Vagina (tissue), 2 donors: ENCODE results near the gene PAX6. TPM values are rescaled to one million over a fixed set of nuclear protein-coding genes. Genes with fewer than 3 reads are reported as not detected.

Source experiments
- DNase-seq, 2 donors: peaks; one replicate each; pipeline ENCODE4 v3.0.0-alpha.2; 2017; ENCODE audit errors: extremely low spot score in 2 of 2
- H3K27ac ChIP-seq: fragments of 200-600 bp; sonication (generic); one replicate; pipeline ENCODE4 v1.5.1; 2019
- H3K27me3 ChIP-seq: fragments of 200-600 bp; sonication (generic); one replicate; pipeline ENCODE4 v1.5.1; 2019
- H3K36me3 ChIP-seq, 2 donors: fragments of 200-600 bp; sonication (generic); one replicate each; pipeline ENCODE4 v1.5.1; 2017 to 2019
- H3K4me1 ChIP-seq: fragments of 200-600 bp; sonication (generic); one replicate; pipeline ENCODE4 v1.5.1; 2019
- H3K4me3 ChIP-seq, 2 donors: fragments of 200-600 bp; sonication (generic); 1 replicate in 1 of 2; 2 replicates in 1 of 2; pipeline ENCODE4 v1.5.1; 2016 to 2019
- H3K9me3 ChIP-seq: fragments of 200-600 bp; sonication (generic); one replicate; pipeline ENCODE4 v1.5.1; 2019
- CTCF ChIP-seq, 3 experiments: fragments of 450-650 bp in 2 of 3; fragments of 200-600 bp in 1 of 3; sonication (generic) in 1 of 3; IDR thresholded peaks; one replicate each; pipeline ENCODE4 v1.5.1; 2017 to 2019; ENCODE audit warnings: antibody characterized with exemption in 3 of 3, mild to moderate bottlenecking in 2 of 3, moderate library complexity in 2 of 3
- POLR2A ChIP-seq, 2 donors: fragments of 450-650 bp; IDR thresholded peaks; one replicate each; pipeline ENCODE4 v1.6.1; 2017; ENCODE audit warnings: antibody characterized with exemption in 2 of 2, mild to moderate bottlenecking in 2 of 2, moderate library complexity in 2 of 2
- POLR2AphosphoS5 ChIP-seq, 2 donors: sonication (generic); formaldehyde crosslinking; IDR thresholded peaks; one replicate each; pipeline ENCODE4 v1.9.0; 2017; ENCODE audit warnings: antibody characterized with exemption in 2 of 2, mild to moderate bottlenecking in 2 of 2, low read depth in 1 of 2; ENCODE audit not compliant: insufficient read depth in 1 of 2
- intact Hi-C: fragments of 100-400 bp; cut with DNase I; formaldehyde crosslinking; loops from one replicate; pipeline ENCODE4 v1.15.1; 2023
- total RNA-seq: library from RNA; depleted of rRNA; stranded (reverse); fragments of >200 nt; gene quantifications from one replicate; pipeline ENCODE4 v1.2.3, GENCODE V29; 2016

The PAX6 gene
- total RNA-seq, 1 donor from 2014 or later = not detected

- Histone ChIP-seq H3K4me3 (peak overlapping the region in 1 of 2 donors; percentile 16), H3K27me3 (peaks cover 39% of the 10 kb centered on the region), H3K9me3 (no peaks in the 10 kb centered on the region), H3K4me1 (peaks cover 87% of the 10 kb centered on the region), H3K27ac (no peak overlapping the region), H3K36me3 (no peaks in the 10 kb centered on the region)
- no peak for TF ChIP-seq CTCF (IDR thresholded peaks at IDR 0.05)
- no peak for DNase-seq
- intact Hi-C loops = no loop called here
Observed at GRCh38 chr11:31814176-31814868, 3.2 kb upstream of the PAX6 start.

DNA sequence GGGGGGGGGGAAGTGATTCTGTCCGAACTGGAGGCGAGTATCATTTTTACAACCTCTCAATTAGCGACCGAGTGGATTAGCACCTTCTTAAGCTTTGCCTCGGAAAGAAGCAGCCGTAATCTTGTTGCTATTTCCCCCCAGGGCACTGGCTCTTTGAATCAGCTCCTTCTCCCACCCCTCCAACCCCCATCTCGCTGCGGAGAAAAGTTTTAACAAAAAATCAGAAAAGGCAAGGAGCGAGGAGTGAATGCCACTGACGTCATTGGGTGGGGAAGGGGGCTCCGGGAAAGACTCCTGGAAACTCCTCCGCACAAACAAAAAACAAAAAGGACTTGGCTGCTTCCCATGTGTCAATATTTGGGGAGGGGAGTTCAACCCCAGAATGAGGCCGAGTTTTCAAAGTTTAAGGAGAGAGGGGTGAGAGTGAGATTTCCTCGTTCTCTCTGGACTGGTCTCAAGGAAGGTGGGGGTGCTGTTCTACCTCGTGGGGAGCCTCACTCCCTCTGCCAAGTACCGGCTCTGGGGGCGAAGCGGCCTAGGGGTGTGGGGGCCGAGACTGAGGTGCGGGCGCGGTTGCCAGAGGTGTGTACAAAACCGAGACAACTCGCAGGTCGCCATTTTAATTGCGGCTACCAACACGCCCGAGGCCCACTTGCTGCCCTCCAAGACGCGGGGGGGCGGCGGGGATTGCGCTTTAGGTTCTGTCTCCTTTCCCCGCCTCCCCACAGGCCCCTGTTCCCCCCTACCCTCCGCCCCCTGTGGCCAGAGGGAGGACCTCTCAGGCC lies 2.5 kb upstream of the PAX6 start:
- H3K27ac ChIP-seq = no peak overlapping the region
- DNase-seq = peak; percentile 61 to 78
- intact Hi-C loops = no loop called here
- peaks cover 36% of the 10 kb centered on the region for H3K27me3 ChIP-seq
- H3K36me3 ChIP-seq = no peaks in the 10 kb centered on the region
- peak overlapping the region; percentile 34 to 46 for H3K4me3 ChIP-seq
- H3K9me3 ChIP-seq = no peaks in the 10 kb centered on the region
- peaks cover 87% of the 10 kb centered on the region for H3K4me1 ChIP-seq
- TF ChIP-seq POLR2A (IDR thresholded peaks at IDR 0.05) = no peak
- no peak for TF ChIP-seq CTCF (IDR thresholded peaks at IDR 0.05)
- no peak for TF ChIP-seq POLR2AphosphoS5 (IDR thresholded peaks at IDR 0.05; ENCODE audit: insufficient read depth in 1 of 2, low read depth in 1 of 2)

- intact Hi-C loops = no loop called here
- Histone ChIP-seq H3K9me3 (no peaks in the 10 kb centered on the region), H3K4me3 (peak overlapping the region; percentile 34 to 46), H3K36me3 (no peaks in the 10 kb centered on the region), H3K4me1 (peaks cover 79% of the 10 kb centered on the region), H3K27me3 (peaks cover 32% of the 10 kb centered on the region), H3K27ac (no peak overlapping the region)
- peak; percentile 27 to 55 for DNase-seq
- no peak for TF ChIP-seq CTCF (IDR thresholded peaks at IDR 0.05)
- no peak for TF ChIP-seq POLR2AphosphoS5 (IDR thresholded peaks at IDR 0.05; ENCODE audit: insufficient read depth in 1 of 2, low read depth in 1 of 2)
- no peak for TF ChIP-seq POLR2A (IDR thresholded peaks at IDR 0.05)
Observed at GRCh38 chr11:31812383-31813381, 1.6 kb upstream of the PAX6 start.

DNA sequence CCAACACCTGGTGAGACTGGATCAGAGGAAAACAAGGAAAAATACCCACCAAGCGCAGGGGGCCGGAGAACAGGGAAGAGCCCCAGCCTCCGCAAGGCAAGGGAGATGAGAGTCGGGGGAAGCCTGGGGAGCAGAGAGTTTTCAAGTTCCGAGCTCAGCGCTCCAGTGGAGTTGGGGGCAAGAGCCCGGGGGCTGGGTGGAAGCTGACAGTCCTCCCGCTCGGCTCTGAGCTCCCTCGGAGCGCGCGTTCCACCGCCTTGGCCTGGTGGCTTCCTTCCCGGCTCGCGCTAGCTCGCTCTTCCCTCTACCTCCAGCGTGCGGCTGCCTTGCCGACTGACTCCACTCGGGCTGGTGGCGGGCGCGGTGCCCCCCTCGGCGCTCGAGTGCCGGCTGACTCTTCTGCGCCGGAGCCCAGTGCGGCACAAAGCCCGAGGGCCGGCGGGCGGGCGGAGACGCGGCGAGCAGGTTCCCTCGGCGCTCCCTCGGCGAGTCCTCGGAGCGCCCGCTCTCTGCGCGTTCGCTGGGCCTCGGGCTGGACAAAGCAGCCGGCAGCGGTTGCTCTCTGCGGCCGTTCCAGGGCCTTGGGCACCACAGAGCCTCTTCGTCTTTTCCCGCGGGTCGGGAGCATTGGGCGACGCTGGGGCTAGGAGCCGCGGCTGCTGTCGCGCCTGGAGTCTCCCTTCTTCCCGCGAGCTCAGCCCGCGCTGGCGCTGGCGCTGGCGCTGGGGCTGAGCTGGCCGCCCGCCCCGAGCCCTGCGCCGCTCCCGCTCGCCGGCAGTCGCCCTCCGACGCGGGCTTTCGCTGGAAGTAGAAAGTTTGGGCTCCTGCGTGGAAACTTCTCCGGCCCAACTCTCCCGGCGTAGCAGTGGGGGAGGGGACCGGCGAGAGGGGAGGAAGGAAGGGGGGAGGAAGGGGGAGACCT lies 1.0 kb downstream of the PAX6 start:
- peak; percentile 47 to 70 for DNase-seq
- TF ChIP-seq POLR2A (IDR thresholded peaks at IDR 0.05) (no peak), POLR2AphosphoS5 (IDR thresholded peaks at IDR 0.05; ENCODE audit: insufficient read depth in 1 of 2, low read depth in 1 of 2) (no peak), CTCF (IDR thresholded peaks at IDR 0.05) (no peak)
- Histone ChIP-seq H3K27me3 (peaks cover 43% of the 10 kb centered on the region), H3K36me3 (no peaks in the 10 kb centered on the region), H3K9me3 (no peaks in the 10 kb centered on the region), H3K4me1 (peaks cover 55% of the 10 kb centered on the region), H3K27ac (no peak overlapping the region), H3K4me3 (peak overlapping the region; percentile 24 to 46)
- intact Hi-C loops = no loop called here
